Fibroblast of lung (primary cell): ENCODE measurements around the gene FANCD2OS.

Source experiments
- EZH2 ChIP-seq: IDR thresholded peaks from 2 replicates; pipeline ENCODE4 v1.5.1; 2012; ENCODE audit warnings: low read length, control low read depth, mild to moderate bottlenecking; ENCODE audit errors: missing control alignments
- TF ChIP-seq, protein P1 (sequence below), 2 donors: IDR thresholded peaks in 1 of 2; conservative IDR thresholded peaks in 1 of 2; 1 replicate in 1 of 2; 2 replicates in 1 of 2; pipeline ENCODE4 v1.5.1; 2011 to 2012; ENCODE audit warnings: low read length in 2 of 2, control low read depth in 1 of 2, inconsistent platforms in 1 of 2, low read depth in 1 of 2, mild to moderate bottlenecking in 1 of 2

- TF ChIP-seq, protein P1, sequence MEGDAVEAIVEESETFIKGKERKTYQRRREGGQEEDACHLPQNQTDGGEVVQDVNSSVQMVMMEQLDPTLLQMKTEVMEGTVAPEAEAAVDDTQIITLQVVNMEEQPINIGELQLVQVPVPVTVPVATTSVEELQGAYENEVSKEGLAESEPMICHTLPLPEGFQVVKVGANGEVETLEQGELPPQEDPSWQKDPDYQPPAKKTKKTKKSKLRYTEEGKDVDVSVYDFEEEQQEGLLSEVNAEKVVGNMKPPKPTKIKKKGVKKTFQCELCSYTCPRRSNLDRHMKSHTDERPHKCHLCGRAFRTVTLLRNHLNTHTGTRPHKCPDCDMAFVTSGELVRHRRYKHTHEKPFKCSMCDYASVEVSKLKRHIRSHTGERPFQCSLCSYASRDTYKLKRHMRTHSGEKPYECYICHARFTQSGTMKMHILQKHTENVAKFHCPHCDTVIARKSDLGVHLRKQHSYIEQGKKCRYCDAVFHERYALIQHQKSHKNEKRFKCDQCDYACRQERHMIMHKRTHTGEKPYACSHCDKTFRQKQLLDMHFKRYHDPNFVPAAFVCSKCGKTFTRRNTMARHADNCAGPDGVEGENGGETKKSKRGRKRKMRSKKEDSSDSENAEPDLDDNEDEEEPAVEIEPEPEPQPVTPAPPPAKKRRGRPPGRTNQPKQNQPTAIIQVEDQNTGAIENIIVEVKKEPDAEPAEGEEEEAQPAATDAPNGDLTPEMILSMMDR (conservative IDR thresholded peaks at IDR 0.05 in 1 of 2, IDR thresholded peaks at IDR 0.05 in 1 of 2; ENCODE audit: low read depth in 1 of 2, low read length in 2 of 2), result no peak
- no peak for TF ChIP-seq EZH2
These were observed 17.9 kb downstream of the FANCD2OS start for GRCh38 chr3:10090179-10090578.
